NCI-H2107 (cell line): ENCODE measurements around the gene RASA1.

Experiments used
- DNase-seq: peaks from one replicate; lab custom pipeline; 2025; lab: John Stamatoyannopoulos, UW

RASA1 gene

GRCh38 chr5:87361031-87361445 is 93.4 kb downstream of the RASA1 start:
- DNase-seq = no peak

- DNase-seq = no peak
Measured at GRCh38 chr5:87361536-87362213, 94.0 kb downstream of the RASA1 start.

- no peak for DNase-seq
Measured at GRCh38 chr5:87367243-87367642, 99.6 kb downstream of the RASA1 start.

GRCh38 chr5:87368601-87369000 is 100.9 kb downstream of the RASA1 start:
- no peak for DNase-seq

- no peak for DNase-seq
Measured at GRCh38 chr5:87369431-87369830, 101.7 kb downstream of the RASA1 start.

- DNase-seq = no peak
Measured at GRCh38 chr5:87372705-87373104, 105.0 kb downstream of the RASA1 start.

- no peak for DNase-seq
Measured at GRCh38 chr5:87382224-87382623, 114.5 kb downstream of the RASA1 start.

GRCh38 chr5:87383216-87383615 is 115.5 kb downstream of the RASA1 start:
- DNase-seq = no peak

GRCh38 chr5:87385802-87386201 is 118.1 kb downstream of the RASA1 start:
- DNase-seq = no peak

- no peak for DNase-seq
Measured at GRCh38 chr5:87388129-87388528, 120.4 kb downstream of the RASA1 start.

- no peak for DNase-seq
Measured at GRCh38 chr5:87389296-87390034, 121.8 kb downstream of the RASA1 start.

GRCh38 chr5:87390075-87390474 is 122.4 kb downstream of the RASA1 start:
- no peak for DNase-seq

- DNase-seq = no peak
Measured at GRCh38 chr5:87390576-87391199, 123.0 kb downstream of the RASA1 start.

GRCh38 chr5:87392170-87392569 is 124.5 kb downstream of the RASA1 start:
- DNase-seq = no peak

- no peak for DNase-seq
Measured at GRCh38 chr5:87392801-87393200, 125.1 kb downstream of the RASA1 start.

- no peak for DNase-seq
Measured at GRCh38 chr5:87393331-87393730, 125.6 kb downstream of the RASA1 start.

- no peak for DNase-seq
Measured at GRCh38 chr5:87394411-87395165, 126.9 kb downstream of the RASA1 start.

- DNase-seq = no peak
Measured at GRCh38 chr5:87398981-87399614, 131.4 kb downstream of the RASA1 start.

- no peak for DNase-seq
Measured at GRCh38 chr5:87399720-87400119, 132.0 kb downstream of the RASA1 start.

GRCh38 chr5:87400305-87400899 is 132.7 kb downstream of the RASA1 start:
- no peak for DNase-seq

GRCh38 chr5:87401626-87402025 is 133.9 kb downstream of the RASA1 start:
- DNase-seq = no peak

GRCh38 chr5:87403409-87403808 is 135.7 kb downstream of the RASA1 start:
- DNase-seq = no peak
